Activated CD4-positive, alpha-beta T cell treated with anti-CD3 and anti-CD28 coated beads, Interleukin-2, Interleukin-6, amounts not matched to agents 100 ng/mL and 50 ng/mL, durations not matched to agents 16 hours and 8 hours (primary cell): Measurements from ENCODE around the gene PPM1L.

Source experiments
- DNase-seq: peaks from one replicate; pipeline ENCODE4 v3.0.0-alpha.2; 2020

Gene PPM1L

GRCh38 chr3:161051856-161052255 lies 295.8 kb downstream of the PPM1L start:
- no peak for DNase-seq

- no peak for DNase-seq
Measured at GRCh38 chr3:161054860-161055604, 299.0 kb downstream of the PPM1L start.

GRCh38 chr3:161064413-161064812 lies 308.4 kb downstream of the PPM1L start:
- no peak for DNase-seq

- DNase-seq: no peak
Measured at GRCh38 chr3:161066930-161067329, 310.9 kb downstream of the PPM1L start.

GRCh38 chr3:161067335-161067734 lies 311.3 kb downstream of the PPM1L start:
- DNase-seq: no peak

GRCh38 chr3:161069511-161070251 lies 313.6 kb downstream of the PPM1L start:
- peak; percentile 47 for DNase-seq

GRCh38 chr3:161070252-161070930 lies 314.4 kb downstream of the PPM1L start:
- no peak for DNase-seq

- no peak for DNase-seq
Measured at GRCh38 chr3:161070980-161071663, 315.1 kb downstream of the PPM1L start.

- peak; percentile 33 for DNase-seq
Measured at GRCh38 chr3:161072211-161072621, 316.2 kb downstream of the PPM1L start.

- no peak for DNase-seq
Measured at GRCh38 chr3:161072751-161073150, 316.7 kb downstream of the PPM1L start.

GRCh38 chr3:161073181-161073580 lies 317.1 kb downstream of the PPM1L start:
- no peak for DNase-seq

GRCh38 chr3:161081633-161082032 lies 325.6 kb downstream of the PPM1L start:
- DNase-seq: peak; percentile 45

GRCh38 chr3:161082063-161082462 lies 326.0 kb downstream of the PPM1L start:
- no peak for DNase-seq

GRCh38 chr3:161083131-161083530 lies 327.1 kb downstream of the PPM1L start:
- no peak for DNase-seq

GRCh38 chr3:161084277-161084676 lies 328.2 kb downstream of the PPM1L start:
- no peak for DNase-seq

- no peak for DNase-seq
Measured at GRCh38 chr3:161093895-161094294, 337.9 kb downstream of the PPM1L start.

GRCh38 chr3:161096771-161097367 lies 340.8 kb downstream of the PPM1L start:
- DNase-seq: peak; percentile 20

GRCh38 chr3:161100994-161101393 lies 345.0 kb downstream of the PPM1L start:
- no peak for DNase-seq

GRCh38 chr3:161101609-161102008 lies 345.6 kb downstream of the PPM1L start:
- DNase-seq: no peak

GRCh38 chr3:161103776-161104385 lies 347.9 kb downstream of the PPM1L start:
- DNase-seq: no peak

GRCh38 chr3:161104561-161105551 lies 348.8 kb downstream of the PPM1L start, which contains the start of gene B3GALNT1:
TSS of gene B3GALNT1 (minus strand) at chr3:161105349. CDS start at chr3:161086754, 18,595 bp downstream.
- DNase-seq: peak; percentile 36
